ENCODE data around the gene SLCO3A1. TPM values are rescaled to one million over a fixed set of nuclear protein-coding genes. Genes with fewer than 3 reads are reported as not detected.

Gene SLCO3A1
- total and polyA plus RNA-seq, 9 donors, result 1.7 to 8.6 (median 4.5) TPM

DNA sequence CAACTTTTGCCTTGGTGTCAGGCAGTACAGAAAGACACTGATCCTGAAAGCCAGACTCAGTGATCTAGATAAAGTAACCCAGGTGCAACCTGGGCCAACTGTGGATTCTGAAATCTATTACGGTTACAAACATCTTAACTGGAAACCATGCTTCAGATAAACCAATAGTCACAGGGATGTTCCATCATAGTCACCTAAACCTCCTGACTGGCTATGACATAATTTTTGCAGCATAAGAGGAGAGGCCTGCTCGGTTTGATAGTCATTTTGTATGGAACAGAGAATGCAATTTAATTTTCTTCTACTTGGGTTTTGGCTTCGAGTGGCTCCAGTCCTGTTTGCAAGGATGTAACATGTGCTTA, 3.7 kb downstream of the SLCO3A1 start:
- Histone ChIP-seq H3K9me3 (replicated peaks; ENCODE audit: control insufficient read depth, low read depth, low read length) (no peaks in the 10 kb centered on the region), H3K36me3 (ENCODE audit: control insufficient read depth, insufficient read depth, low read length) (no peaks in the 10 kb centered on the region), H3K27ac (ENCODE audit: low read length) (no peak overlapping the region), H3K4me3 (ENCODE audit: low read length) (no peak overlapping the region), H3K4me1 (ENCODE audit: control insufficient read depth, insufficient read depth, low read length) (peaks cover 21% of the 10 kb centered on the region), H3K27me3 (ENCODE audit: control insufficient read depth, insufficient read depth, low read length) (peaks cover 25% of the 10 kb centered on the region)
- no peak for DNase-seq
- WGBS (ENCODE audit: insufficient coverage), result 75% methylated on average over 1 of the region's 3 CpGs

GRCh38 chr15:91857772-91858171, 4.3 kb downstream of the SLCO3A1 start:
- Histone ChIP-seq H3K36me3 (ENCODE audit: control insufficient read depth, insufficient read depth, low read length) (no peaks in the 10 kb centered on the region), H3K9me3 (replicated peaks; ENCODE audit: control insufficient read depth, low read depth, low read length) (no peaks in the 10 kb centered on the region), H3K4me1 (ENCODE audit: control insufficient read depth, insufficient read depth, low read length) (peaks cover 16% of the 10 kb centered on the region), H3K27me3 (ENCODE audit: control insufficient read depth, insufficient read depth, low read length) (peaks cover 20% of the 10 kb centered on the region), H3K27ac (ENCODE audit: low read length) (no peak overlapping the region), H3K4me3 (ENCODE audit: low read length) (no peak overlapping the region)
- no CpG with 5 or more reads among the region's 2 CpGs for WGBS (ENCODE audit: insufficient coverage)
- no peak for DNase-seq

DNA sequence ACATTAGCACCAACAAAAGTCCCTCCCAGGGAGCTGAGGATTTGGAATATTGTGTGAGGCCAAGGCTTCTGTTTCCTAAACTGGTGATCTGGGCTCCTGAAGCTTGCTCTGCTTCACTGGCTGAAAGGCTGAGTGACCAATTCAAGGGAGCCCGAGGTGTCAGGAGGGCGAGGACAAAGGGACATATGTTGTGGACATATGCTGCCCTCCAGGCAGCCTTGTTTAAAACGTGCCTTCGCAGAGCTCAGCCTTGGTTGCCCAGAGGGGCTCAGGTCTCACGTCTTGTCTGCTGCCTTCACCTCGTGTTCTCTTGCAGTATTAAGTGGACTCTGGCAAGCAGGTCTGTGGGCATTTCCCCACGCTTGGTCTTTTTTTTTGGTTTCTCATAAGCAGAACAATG, 7.0 kb downstream of the SLCO3A1 start:
- Histone ChIP-seq H3K4me3 (ENCODE audit: low read length) (no peak overlapping the region), H3K36me3 (ENCODE audit: control insufficient read depth, insufficient read depth, low read length) (no peaks in the 10 kb centered on the region), H3K27me3 (ENCODE audit: control insufficient read depth, insufficient read depth, low read length) (peaks cover 12% of the 10 kb centered on the region), H3K27ac (ENCODE audit: low read length) (no peak overlapping the region), H3K9me3 (replicated peaks; ENCODE audit: control insufficient read depth, low read depth, low read length) (no peaks in the 10 kb centered on the region), H3K4me1 (ENCODE audit: control insufficient read depth, insufficient read depth, low read length) (peaks cover 13% of the 10 kb centered on the region)
- WGBS (ENCODE audit: insufficient coverage), result 83% methylated on average over 7 of the region's 7 CpGs
- DNase-seq, result no peak

- WGBS (ENCODE audit: insufficient coverage), result 83% methylated on average over 2 of the region's 6 CpGs
- Histone ChIP-seq H3K27ac (ENCODE audit: low read length) (no peak overlapping the region), H3K9me3 (replicated peaks; ENCODE audit: control insufficient read depth, low read depth, low read length) (no peaks in the 10 kb centered on the region), H3K27me3 (ENCODE audit: control insufficient read depth, insufficient read depth, low read length) (peaks cover 8% of the 10 kb centered on the region), H3K4me1 (ENCODE audit: control insufficient read depth, insufficient read depth, low read length) (peaks cover 9% of the 10 kb centered on the region), H3K4me3 (ENCODE audit: low read length) (no peak overlapping the region), H3K36me3 (ENCODE audit: control insufficient read depth, insufficient read depth, low read length) (no peaks in the 10 kb centered on the region)
- peak; percentile 77 for DNase-seq
Measured at GRCh38 chr15:91861223-91861622, 7.7 kb downstream of the SLCO3A1 start.

- Histone ChIP-seq H3K4me1 (ENCODE audit: control insufficient read depth, insufficient read depth, low read length) (peaks cover 15% of the 10 kb centered on the region), H3K27ac (ENCODE audit: low read length) (no peak overlapping the region), H3K36me3 (ENCODE audit: control insufficient read depth, insufficient read depth, low read length) (no peaks in the 10 kb centered on the region), H3K9me3 (replicated peaks; ENCODE audit: control insufficient read depth, low read depth, low read length) (no peaks in the 10 kb centered on the region), H3K27me3 (ENCODE audit: control insufficient read depth, insufficient read depth, low read length) (peaks cover 5% of the 10 kb centered on the region), H3K4me3 (ENCODE audit: low read length) (no peak overlapping the region)
- WGBS (ENCODE audit: insufficient coverage), result no CpG with 5 or more reads among the region's 5 CpGs
- no peak for DNase-seq
Measured at GRCh38 chr15:91862891-91863504, 9.5 kb downstream of the SLCO3A1 start.

- H3K27ac ChIP-seq (ENCODE audit: low read length), result no peak overlapping the region
- H3K27me3 ChIP-seq (ENCODE audit: control insufficient read depth, insufficient read depth, low read length), result peaks cover 5% of the 10 kb centered on the region
- H3K9me3 ChIP-seq (replicated peaks; ENCODE audit: control insufficient read depth, low read depth, low read length), result no peaks in the 10 kb centered on the region
- peaks cover 15% of the 10 kb centered on the region for H3K4me1 ChIP-seq (ENCODE audit: control insufficient read depth, insufficient read depth, low read length)
- H3K4me3 ChIP-seq (ENCODE audit: low read length), result no peak overlapping the region
- 65% methylated on average over 4 of the region's 7 CpGs for WGBS (ENCODE audit: insufficient coverage)
- DNase-seq, result no peak
- H3K36me3 ChIP-seq (ENCODE audit: control insufficient read depth, insufficient read depth, low read length), result no peaks in the 10 kb centered on the region
Measured at GRCh38 chr15:91863621-91864255, 10.2 kb downstream of the SLCO3A1 start.

DNA sequence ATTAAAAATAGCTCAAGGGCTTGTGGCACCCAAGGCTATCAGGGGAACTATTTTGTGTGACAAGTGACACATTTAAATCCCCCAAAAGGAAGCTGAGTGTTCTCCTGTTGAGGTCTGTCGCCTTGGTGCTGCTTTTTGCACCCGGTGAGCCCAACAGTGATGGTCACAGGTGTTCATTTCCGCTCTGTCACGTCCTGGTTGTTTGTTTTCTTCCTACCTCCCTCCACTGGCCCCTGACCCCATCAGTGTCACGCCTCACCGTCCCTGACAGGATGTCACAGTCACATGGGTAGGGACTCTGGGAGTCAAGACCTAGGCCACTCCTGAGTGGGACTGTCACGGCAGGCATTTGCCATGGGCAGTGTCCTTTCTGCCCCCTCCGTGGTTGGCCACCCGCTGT, 11.2 kb downstream of the SLCO3A1 start:
- Histone ChIP-seq H3K4me3 (ENCODE audit: low read length) (no peak overlapping the region), H3K4me1 (ENCODE audit: control insufficient read depth, insufficient read depth, low read length) (peaks cover 15% of the 10 kb centered on the region), H3K27me3 (ENCODE audit: control insufficient read depth, insufficient read depth, low read length) (peaks cover 5% of the 10 kb centered on the region), H3K9me3 (replicated peaks; ENCODE audit: control insufficient read depth, low read depth, low read length) (no peaks in the 10 kb centered on the region), H3K36me3 (ENCODE audit: control insufficient read depth, insufficient read depth, low read length) (no peaks in the 10 kb centered on the region), H3K27ac (ENCODE audit: low read length) (no peak overlapping the region)
- 77% methylated on average over 7 of the region's 9 CpGs for WGBS (ENCODE audit: insufficient coverage)
- no peak for DNase-seq

GRCh38 chr15:91865486-91865885, 12.0 kb downstream of the SLCO3A1 start:
- Histone ChIP-seq H3K4me3 (ENCODE audit: low read length) (no peak overlapping the region), H3K27me3 (ENCODE audit: control insufficient read depth, insufficient read depth, low read length) (peaks cover 5% of the 10 kb centered on the region), H3K4me1 (ENCODE audit: control insufficient read depth, insufficient read depth, low read length) (peaks cover 15% of the 10 kb centered on the region), H3K36me3 (ENCODE audit: control insufficient read depth, insufficient read depth, low read length) (no peaks in the 10 kb centered on the region), H3K27ac (ENCODE audit: low read length) (no peak overlapping the region), H3K9me3 (replicated peaks; ENCODE audit: control insufficient read depth, low read depth, low read length) (no peaks in the 10 kb centered on the region)
- no peak for DNase-seq
- 86% methylated on average over 4 of the region's 7 CpGs for WGBS (ENCODE audit: insufficient coverage)

GRCh38 chr15:91865950-91866349, 12.4 kb downstream of the SLCO3A1 start:
- DNase-seq, result no peak
- H3K9me3 ChIP-seq (replicated peaks; ENCODE audit: control insufficient read depth, low read depth, low read length), result peaks cover 4% of the 10 kb centered on the region
- H3K36me3 ChIP-seq (ENCODE audit: control insufficient read depth, insufficient read depth, low read length), result no peaks in the 10 kb centered on the region
- H3K4me3 ChIP-seq (ENCODE audit: low read length), result no peak overlapping the region
- no CpG with 5 or more reads among the region's 5 CpGs for WGBS (ENCODE audit: insufficient coverage)
- peaks cover 5% of the 10 kb centered on the region for H3K27me3 ChIP-seq (ENCODE audit: control insufficient read depth, insufficient read depth, low read length)
- peaks cover 15% of the 10 kb centered on the region for H3K4me1 ChIP-seq (ENCODE audit: control insufficient read depth, insufficient read depth, low read length)
- no peak overlapping the region for H3K27ac ChIP-seq (ENCODE audit: low read length)

- Histone ChIP-seq H3K9me3 (replicated peaks; ENCODE audit: control insufficient read depth, low read depth, low read length) (peaks cover 4% of the 10 kb centered on the region), H3K4me3 (ENCODE audit: low read length) (no peak overlapping the region), H3K36me3 (ENCODE audit: control insufficient read depth, insufficient read depth, low read length) (no peaks in the 10 kb centered on the region), H3K27ac (ENCODE audit: low read length) (peak overlapping the region; percentile 13), H3K4me1 (ENCODE audit: control insufficient read depth, insufficient read depth, low read length) (peaks cover 15% of the 10 kb centered on the region), H3K27me3 (ENCODE audit: control insufficient read depth, insufficient read depth, low read length) (peaks cover 5% of the 10 kb centered on the region)
- no CpG with 5 or more reads among the region's 6 CpGs for WGBS (ENCODE audit: insufficient coverage)
- DNase-seq, result no peak
Measured at GRCh38 chr15:91866371-91866905, 12.9 kb downstream of the SLCO3A1 start.
